ENCODE measurements around the gene OMA1.
A peak's percentile ranks its signal among the peaks of the same experiment; 100 is the strongest.
"Not testable (repeated sequence)": the region's sequence is repeated elsewhere in the genome, so short reads cannot be mapped to it uniquely, and the experiment has no call there.

Gene OMA1

DNA sequence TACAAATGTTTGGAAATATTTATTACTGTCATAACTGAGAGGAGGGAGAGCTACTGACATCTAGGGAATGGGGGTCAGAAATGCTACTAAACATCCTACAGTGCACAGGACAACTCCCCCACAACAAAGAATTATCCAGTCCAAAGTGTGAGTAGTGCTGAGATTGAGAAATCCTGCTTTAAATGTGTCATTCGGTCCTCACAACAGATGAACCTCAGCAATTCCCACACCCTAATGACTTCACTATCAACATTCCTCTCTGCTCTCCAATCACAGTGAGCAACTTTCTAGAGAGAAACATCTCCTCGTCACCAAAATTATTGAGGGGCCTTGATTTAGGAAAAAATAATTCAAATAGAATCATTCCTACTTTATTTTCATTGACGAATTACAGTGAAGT lies 18.0 kb downstream of the OMA1 start:
- DNase-seq (ENCODE audit: low read depth, low spot score), result no peak

DNA sequence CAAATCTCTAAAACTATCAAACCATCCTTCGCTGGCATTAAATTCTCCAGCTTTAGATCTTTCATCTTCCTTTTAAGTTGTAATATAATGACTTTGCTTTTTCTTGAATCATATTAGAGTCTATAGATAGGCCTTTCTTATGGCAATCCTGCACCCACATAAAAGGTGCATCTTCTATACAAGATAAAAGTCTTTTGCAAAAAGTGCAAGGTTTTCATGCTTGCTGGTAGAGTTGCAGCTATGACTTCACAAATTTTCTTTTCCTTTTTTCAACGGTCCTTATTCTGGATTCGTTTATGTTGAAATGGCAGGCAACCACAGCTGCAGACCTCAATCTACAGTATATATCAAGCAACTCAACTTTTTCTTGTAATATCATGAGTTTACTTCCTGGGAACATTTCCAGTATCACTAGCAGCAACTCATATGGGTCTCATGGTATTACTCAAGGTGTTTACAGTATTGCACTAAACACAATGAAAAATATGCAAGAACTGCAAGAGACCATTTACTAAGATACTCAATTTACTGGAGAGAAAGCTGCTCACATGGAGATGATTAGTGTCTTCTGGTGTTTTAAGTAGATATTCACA lies 22.1 kb downstream of the OMA1 start:
- no peak for DNase-seq (ENCODE audit: low read depth, low spot score)

DNA sequence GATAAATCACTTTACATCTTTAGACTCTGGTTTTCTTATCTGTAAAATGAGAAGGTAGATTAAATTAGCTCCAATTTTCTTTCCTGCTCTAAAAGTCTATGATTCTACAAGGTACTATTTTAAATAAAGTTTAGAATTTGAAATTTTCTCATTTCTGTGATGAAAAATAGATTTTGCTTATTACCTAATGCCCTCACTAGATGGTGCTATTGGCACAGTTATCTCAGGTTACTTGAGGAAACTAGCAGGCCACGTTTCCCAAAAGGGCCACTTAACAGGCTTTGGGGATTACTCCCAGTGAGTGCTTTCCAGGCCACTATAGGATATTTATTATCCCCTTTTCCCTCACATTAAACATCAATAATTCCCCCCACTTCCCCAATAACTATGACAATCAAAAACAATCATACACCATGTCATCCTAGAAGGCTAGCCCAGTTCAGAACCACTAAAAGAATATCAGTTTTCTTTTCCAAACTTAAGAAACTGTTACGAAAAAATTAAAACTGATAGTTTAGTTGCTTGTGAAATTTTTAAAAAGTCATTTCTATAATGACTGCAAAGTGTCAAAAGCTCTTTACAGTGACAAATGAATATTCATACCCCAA lies 30.6 kb downstream of the OMA1 start:
- peak; percentile 61 for DNase-seq (ENCODE audit: low read depth, low spot score)

GRCh38 chr1:58513956-58514355 lies 32.6 kb downstream of the OMA1 start:
- DNase-seq (ENCODE audit: low read depth, low spot score), result no peak

DNA sequence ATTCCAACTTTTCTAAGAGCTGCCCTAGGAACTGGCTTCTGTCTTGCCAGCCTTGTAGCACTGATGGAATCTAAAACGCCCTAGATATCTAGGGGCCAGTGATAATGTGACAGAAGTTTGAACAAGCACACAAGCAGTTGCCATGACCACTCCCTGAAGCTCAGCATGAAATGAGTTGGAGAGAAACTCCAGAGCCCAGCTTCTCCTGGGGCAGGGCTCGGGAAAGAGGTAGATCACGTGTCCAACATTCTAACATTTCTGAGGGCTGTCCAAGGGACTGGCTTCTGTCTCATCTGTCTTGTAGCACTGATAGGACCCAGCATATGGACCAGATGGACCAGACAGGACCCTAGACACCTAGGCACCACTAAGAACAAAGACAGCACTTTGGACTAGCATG lies 37.9 kb downstream of the OMA1 start:
- no peak for DNase-seq (ENCODE audit: low read depth, low spot score)

GRCh38 chr1:58505286-58505685 lies 41.2 kb downstream of the OMA1 start:
- no peak for DNase-seq (ENCODE audit: low read depth, low spot score)

DNA sequence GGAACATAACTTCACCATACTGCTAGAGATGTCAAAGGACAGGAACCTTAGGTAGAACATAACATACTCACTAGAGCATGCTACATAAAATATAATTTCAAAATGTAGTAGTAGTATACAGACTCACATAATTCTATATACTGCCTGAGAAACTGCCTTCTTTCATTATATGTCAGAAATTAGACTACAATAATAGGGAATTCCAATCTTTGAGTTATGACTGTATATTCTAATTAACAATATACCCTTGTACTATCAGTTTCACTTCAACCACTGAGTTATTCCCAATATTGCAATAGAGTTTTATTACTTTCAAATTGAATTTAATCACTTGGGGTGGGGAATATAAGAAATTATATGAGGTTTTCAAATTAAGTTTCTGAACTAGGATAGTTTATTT lies 44.0 kb downstream of the OMA1 start:
- no peak for DNase-seq (ENCODE audit: low read depth, low spot score)

DNA sequence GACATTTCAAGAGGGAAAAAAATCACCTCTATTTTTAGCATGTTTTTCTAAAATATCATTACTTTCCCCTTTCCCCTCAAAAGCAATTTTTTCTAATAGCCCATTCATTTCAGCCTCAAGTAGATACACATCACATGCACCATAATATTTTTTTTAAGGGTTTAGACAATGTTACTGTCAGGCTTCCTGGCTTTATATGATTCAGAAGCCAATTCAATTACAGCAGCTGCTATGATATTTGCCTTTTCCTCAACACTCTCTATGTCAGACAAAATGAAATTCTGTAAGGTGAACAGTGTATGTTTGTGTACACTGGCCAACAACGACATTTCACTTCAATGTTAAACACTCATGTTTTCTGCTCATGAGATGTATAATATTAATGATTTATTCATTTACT lies 46.5 kb downstream of the OMA1 start:
- no peak for DNase-seq (ENCODE audit: low read depth, low spot score)

GRCh38 chr1:58497499-58497898 lies 49.0 kb downstream of the OMA1 start:
- no peak for DNase-seq (ENCODE audit: low read depth, low spot score)

DNA sequence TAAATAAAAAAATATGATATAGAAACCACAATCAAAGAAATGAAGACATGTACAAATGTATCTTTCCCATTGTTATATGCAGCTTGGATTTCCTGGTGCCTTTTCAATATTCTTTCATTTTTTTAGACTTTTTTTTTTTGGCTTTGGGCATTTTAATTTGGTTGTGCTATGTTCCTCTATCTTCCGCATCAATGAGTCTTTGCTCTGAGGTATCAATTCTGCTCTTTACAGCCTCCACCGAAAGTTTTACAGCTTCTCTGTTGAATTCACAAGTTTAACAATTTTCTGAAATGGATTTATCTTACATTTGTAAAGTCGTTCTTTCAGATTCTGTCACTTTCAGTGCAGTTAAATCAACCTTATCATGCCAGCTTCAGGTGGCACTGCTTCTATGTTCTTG lies 50.5 kb downstream of the OMA1 start:
- no peak for DNase-seq (ENCODE audit: low read depth, low spot score)

DNA sequence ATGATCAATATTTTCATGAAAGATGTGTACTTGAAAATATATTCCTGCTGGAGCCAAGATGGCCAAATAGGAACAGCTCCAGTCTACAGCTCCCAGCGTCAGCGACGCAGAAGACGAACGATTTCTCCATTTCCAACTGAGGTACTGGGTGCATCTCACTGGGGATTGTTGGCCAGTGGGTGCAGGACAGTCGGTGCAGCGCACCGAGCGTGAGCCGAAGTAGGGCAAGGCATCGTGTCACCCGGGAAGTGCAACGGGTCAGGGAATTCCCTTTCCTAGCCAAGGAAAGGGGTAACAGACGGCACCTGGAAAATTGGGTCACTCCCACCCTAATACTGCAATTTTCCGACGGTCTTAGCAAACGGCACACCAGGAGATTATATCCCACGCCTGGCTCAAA lies 57.6 kb downstream of the OMA1 start:
- not testable (repeated sequence) for DNase-seq (ENCODE audit: low read depth, low spot score)

DNA sequence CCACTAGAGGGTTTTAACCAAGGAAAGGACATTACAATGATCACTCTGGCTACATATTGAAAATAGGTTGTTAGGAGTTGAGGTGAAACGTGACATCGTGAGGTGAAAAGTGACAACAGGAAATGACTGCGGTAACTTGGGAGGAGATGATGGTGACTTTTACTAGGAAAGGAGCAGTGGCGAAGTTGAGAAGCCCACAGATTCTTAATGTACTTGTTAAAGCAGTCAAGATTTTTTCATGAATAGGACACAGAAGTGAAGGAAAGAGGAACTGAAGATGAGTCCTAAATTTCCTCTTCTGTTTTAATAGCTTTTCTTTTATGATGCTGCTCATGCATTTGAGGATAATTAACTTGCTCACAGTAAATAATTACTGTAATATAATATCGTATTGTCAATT lies 59.5 kb downstream of the OMA1 start:
- no peak for DNase-seq (ENCODE audit: low read depth, low spot score)

- DNase-seq (ENCODE audit: low read depth, low spot score), result no peak
Measured at GRCh38 chr1:58481962-58482361, 64.6 kb downstream of the OMA1 start.

- no peak for DNase-seq (ENCODE audit: low read depth, low spot score)
Measured at GRCh38 chr1:58480191-58480590, 66.3 kb downstream of the OMA1 start.

GRCh38 chr1:58477390-58477789 lies 69.1 kb downstream of the OMA1 start:
- DNase-seq (ENCODE audit: low read depth, low spot score), result no peak

- DNase-seq (ENCODE audit: low read depth, low spot score), result no peak
Measured at GRCh38 chr1:58476179-58476578, 70.3 kb downstream of the OMA1 start.

DNA sequence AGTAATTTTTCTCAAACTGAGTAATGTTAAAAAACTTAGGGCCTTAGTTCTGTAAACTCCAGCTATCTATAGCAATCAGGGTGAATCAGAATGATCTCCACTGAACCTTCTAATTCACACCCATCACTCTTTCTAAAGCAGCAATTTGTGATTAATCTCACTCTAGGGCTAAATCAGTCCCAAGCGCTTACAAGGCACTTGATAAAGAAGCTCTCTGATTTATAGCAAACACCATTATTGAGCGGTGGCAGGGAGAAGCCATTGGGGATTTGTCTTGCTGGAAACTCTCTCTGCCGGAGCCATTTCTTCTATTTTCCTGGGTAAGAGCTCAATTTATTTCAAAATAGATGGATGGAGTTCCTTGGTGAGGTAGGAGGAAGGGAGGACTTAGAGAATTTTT lies 77.0 kb downstream of the OMA1 start:
- no peak for DNase-seq (ENCODE audit: low read depth, low spot score)

- no peak for DNase-seq (ENCODE audit: low read depth, low spot score)
Measured at GRCh38 chr1:58469016-58469415, 77.5 kb downstream of the OMA1 start.

DNA sequence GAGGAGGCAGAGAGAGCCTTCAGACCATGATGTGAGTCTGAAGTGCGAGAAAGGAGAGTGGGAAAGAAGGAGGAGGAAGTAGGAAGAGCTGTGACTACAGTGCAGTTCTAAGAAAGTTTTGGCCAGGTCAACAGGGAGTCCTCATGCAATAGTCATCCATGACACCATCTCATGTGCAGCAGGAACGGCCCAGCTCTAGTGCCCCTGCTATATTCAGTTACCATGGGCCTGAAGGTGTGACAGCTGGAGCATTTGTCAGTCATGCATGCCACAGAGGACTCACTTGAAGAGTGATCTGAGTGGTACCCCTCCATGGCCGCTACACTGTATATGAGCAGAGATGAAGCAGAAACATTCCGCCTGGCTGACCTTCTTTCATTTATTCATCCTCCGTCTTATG lies 77.9 kb downstream of the OMA1 start:
- no peak for DNase-seq (ENCODE audit: low read depth, low spot score)

DNA sequence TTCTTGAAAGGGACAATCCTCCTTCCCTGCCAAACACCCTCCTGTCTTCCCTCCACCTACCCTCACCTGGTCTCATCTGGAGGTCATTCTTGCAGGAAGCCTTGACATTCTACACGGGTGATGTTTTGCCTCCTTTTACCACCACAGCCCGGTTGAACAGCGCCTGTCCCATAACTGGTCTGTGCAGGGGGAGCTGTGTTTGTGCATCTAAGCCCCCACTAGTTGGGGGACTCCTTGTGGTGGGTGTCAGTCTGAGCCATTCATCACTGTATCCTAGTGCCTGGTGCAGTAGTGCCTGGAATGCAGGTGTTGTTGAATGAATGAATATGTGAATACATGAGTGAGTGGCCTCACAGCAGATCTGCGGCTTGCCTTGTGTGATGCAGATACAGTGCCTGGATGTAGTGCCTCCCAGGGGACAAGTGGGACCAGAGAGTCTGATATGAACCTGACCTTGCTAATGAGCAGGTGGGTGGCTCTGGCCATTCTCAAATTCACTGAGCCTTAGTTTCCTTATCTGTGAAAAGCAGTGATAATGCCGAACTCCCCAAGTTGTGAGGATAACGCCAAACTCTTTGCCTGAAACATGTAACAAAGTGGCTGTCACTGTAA lies 79.8 kb downstream of the OMA1 start:
- no peak for DNase-seq (ENCODE audit: low read depth, low spot score)

- no peak for DNase-seq (ENCODE audit: low read depth, low spot score)
Measured at GRCh38 chr1:58465825-58466629, 80.5 kb downstream of the OMA1 start.

GRCh38 chr1:58465176-58465575 lies 81.3 kb downstream of the OMA1 start:
- DNase-seq (ENCODE audit: low read depth, low spot score), result no peak

DNA sequence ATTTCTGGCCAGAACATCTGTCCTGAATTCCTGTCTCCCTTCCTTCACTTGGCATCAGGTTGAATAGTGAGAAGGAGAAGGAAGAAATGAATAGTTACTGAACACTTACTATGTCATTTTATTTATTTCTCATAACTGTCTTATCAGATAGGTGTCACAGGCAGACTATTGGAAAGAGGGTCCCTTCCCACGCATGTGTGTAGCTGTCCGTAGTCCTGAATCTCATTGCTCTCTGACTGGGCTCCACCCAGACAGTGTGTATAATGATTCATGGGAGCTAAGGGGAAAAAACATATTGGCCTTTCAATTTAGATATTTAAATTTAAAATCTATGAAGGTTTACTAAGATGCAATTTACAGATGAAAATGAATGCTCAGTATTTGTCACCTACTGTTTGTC lies 86.1 kb downstream of the OMA1 start:
- no peak for DNase-seq (ENCODE audit: low read depth, low spot score)
